Testis (tissue), 3 donors: Measurements from ENCODE around the gene FAM13C. TPM values are rescaled to one million over a fixed set of nuclear protein-coding genes. Genes with fewer than 3 reads are reported as not detected.

ENCODE experiments used
- DNase-seq: peaks from one replicate; pipeline ENCODE4 v3.0.0-alpha.2; 2019
- H3K27ac ChIP-seq, 2 donors: fragments of 200-600 bp; sonication (generic); one replicate each; pipeline ENCODE4 v1.5.1; 2019
- H3K27me3 ChIP-seq: fragments of 200-600 bp; sonication (generic); one replicate; pipeline ENCODE4 v1.5.1; 2019
- H3K36me3 ChIP-seq: fragments of 200-600 bp; sonication (generic); one replicate; pipeline ENCODE4 v1.5.1; 2017; ENCODE audit warnings: low read depth; ENCODE audit errors: missing control alignments
- H3K4me1 ChIP-seq: fragments of 200-600 bp; sonication (generic); one replicate; pipeline ENCODE4 v1.5.1; 2019
- H3K4me3 ChIP-seq, 2 donors: fragments of 200-600 bp; sonication (generic); one replicate each; pipeline ENCODE4 v1.5.1; 2017 to 2019
- H3K9me3 ChIP-seq: fragments of 200-600 bp; sonication (generic); one replicate; pipeline ENCODE4 v1.5.1; 2017
- CTCF ChIP-seq, 3 experiments: fragments of 450-650 bp in 2 of 3; fragments of 200-600 bp in 1 of 3; sonication (generic) in 1 of 3; IDR thresholded peaks; one replicate each; pipeline ENCODE4 v1.5.1; 2016 to 2019; ENCODE audit warnings: antibody characterized with exemption in 3 of 3, mild to moderate bottlenecking in 2 of 3, moderate library complexity in 1 of 3
- POLR2A ChIP-seq: fragments of 450-650 bp; IDR thresholded peaks from one replicate; pipeline ENCODE4 v1.6.1; 2017; ENCODE audit warnings: antibody characterized with exemption, mild to moderate bottlenecking, moderate library complexity
- WGBS, 2 donors: methylation state at CpG; one replicate each; pipeline ENCODE4 v1.1.5; 2018; 5-methylcytosine and 5-hydroxymethylcytosine counted together
- intact Hi-C: fragments of 100-400 bp; cut with DNase I; formaldehyde crosslinking; loops from one replicate; pipeline ENCODE4 v1.15.1; 2023; ENCODE audit warnings: low total_unique reads
- polyA plus RNA-seq: library from polyadenylated mRNA; stranded (reverse); fragments of 350-450 nt; fragmentation: Illumina TruSeq; extraction: RNeasy Lipid Tissue Mini Kit (QIAGEN cat#74804); gene quantifications from one replicate; pipeline ENCODE4 v1.2.3, GENCODE V29; 2014; ENCODE audit warnings: low read depth, low replicate concordance; ENCODE audit not compliant: insufficient read depth
- total RNA-seq, 2 donors: library from RNA; depleted of rRNA; stranded (reverse); fragments of >200 nt; gene quantifications; one replicate each; pipeline ENCODE4 v1.2.3, GENCODE V29; 2016

The FAM13C gene
- total and polyA plus RNA-seq, 3 donors from 2014 or later: 12.9 to 50.9 (median 38.5) TPM

- intact Hi-C loops: no loop called here
- DNase-seq: no peak
- 82 to 87% methylated on average over 2 of the region's 2 CpGs for WGBS, 2 donors
- H3K9me3 ChIP-seq: no peaks in the 10 kb centered on the region
- TF ChIP-seq POLR2A: no peak
- no peak for TF ChIP-seq CTCF (IDR thresholded peaks at IDR 0.05)
- peaks cover 59% of the 10 kb centered on the region for H3K4me1 ChIP-seq
- no peak overlapping the region for H3K4me3 ChIP-seq
- no peaks in the 10 kb centered on the region for H3K36me3 ChIP-seq
- H3K27me3 ChIP-seq: no peaks in the 10 kb centered on the region
- peak overlapping the region; percentile 28 to 58 for H3K27ac ChIP-seq
Observed at GRCh38 chr10:59312247-59312646, 50.1 kb downstream of the FAM13C start.

GRCh38 chr10:59311025-59311424 is 51.3 kb downstream of the FAM13C start:
- Histone ChIP-seq H3K4me3 (no peak overlapping the region), H3K27ac (peak overlapping the region; percentile 58 to 65), H3K36me3 (no peaks in the 10 kb centered on the region), H3K4me1 (peaks cover 63% of the 10 kb centered on the region), H3K27me3 (no peaks in the 10 kb centered on the region), H3K9me3 (no peaks in the 10 kb centered on the region)
- intact Hi-C loops: no loop called here
- no peak for DNase-seq
- TF ChIP-seq POLR2A (no peak), CTCF (IDR thresholded peaks at IDR 0.05) (no peak)

- 32 to 55% methylated on average over 3 of the region's 3 CpGs for WGBS, 2 donors
- Histone ChIP-seq H3K9me3 (no peaks in the 10 kb centered on the region), H3K27ac (peak overlapping the region; percentile 58 to 65), H3K4me3 (no peak overlapping the region), H3K36me3 (no peaks in the 10 kb centered on the region), H3K4me1 (peaks cover 57% of the 10 kb centered on the region), H3K27me3 (no peaks in the 10 kb centered on the region)
- no peak for DNase-seq
- intact Hi-C loops: no loop called here
- no peak for TF ChIP-seq CTCF (IDR thresholded peaks at IDR 0.05)
- no peak for TF ChIP-seq POLR2A
Observed at GRCh38 chr10:59310324-59310914, 51.9 kb downstream of the FAM13C start.

DNA sequence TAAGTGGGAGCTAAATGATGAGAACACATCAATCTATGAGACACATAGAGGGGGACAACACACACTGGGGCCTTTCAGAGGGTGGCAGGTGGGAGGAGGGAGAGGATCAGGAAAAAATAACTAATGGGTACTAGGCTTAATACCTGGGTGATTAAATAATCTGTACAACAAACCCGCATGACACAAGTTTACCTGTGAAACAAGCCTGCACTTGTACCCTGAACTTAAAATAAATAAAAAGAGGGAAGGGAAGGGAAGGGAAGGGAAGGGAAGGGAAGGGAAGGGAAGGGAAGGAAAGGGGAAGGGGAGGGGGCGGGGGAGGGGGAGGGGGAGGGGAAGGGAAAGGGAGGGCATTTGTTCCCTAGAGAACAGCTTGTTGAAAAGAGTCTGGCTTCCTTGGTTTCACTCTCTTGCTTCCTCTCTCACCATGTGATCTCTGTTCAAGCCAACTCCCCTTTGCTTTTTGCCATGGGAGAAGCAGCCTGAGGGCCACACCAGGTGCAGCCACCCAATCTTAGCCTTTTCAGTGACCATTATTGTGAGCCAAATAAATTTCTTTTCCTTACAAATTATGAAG is 57.7 kb downstream of the FAM13C start:
- TF ChIP-seq CTCF (IDR thresholded peaks at IDR 0.05) (no peak), POLR2A (no peak)
- DNase-seq: no peak
- intact Hi-C loops: no loop called here
- Histone ChIP-seq H3K27ac (peak overlapping the region in 1 of 2 donors; percentile 53), H3K4me1 (peaks cover 23% of the 10 kb centered on the region), H3K9me3 (no peaks in the 10 kb centered on the region), H3K36me3 (no peaks in the 10 kb centered on the region), H3K27me3 (no peaks in the 10 kb centered on the region), H3K4me3 (no peak overlapping the region)
- WGBS, 2 donors: 57 to 71% methylated on average over 2 of the region's 2 CpGs

GRCh38 chr10:59303018-59303417 is 59.3 kb downstream of the FAM13C start:
- TF ChIP-seq CTCF (IDR thresholded peaks at IDR 0.05) (no peak), POLR2A (no peak)
- intact Hi-C loops: no loop called here
- H3K9me3 ChIP-seq: no peaks in the 10 kb centered on the region
- H3K4me1 ChIP-seq: peaks cover 17% of the 10 kb centered on the region
- no peak overlapping the region for H3K27ac ChIP-seq
- no peak overlapping the region for H3K4me3 ChIP-seq
- DNase-seq: no peak
- H3K36me3 ChIP-seq: no peaks in the 10 kb centered on the region
- no peaks in the 10 kb centered on the region for H3K27me3 ChIP-seq
- WGBS, 2 donors: 35 to 43% methylated on average over 1 of the region's 1 CpG
